Measurements from ENCODE around the gene CIAO3. TPM values are rescaled to one million over a fixed set of nuclear protein-coding genes. Genes with fewer than 3 reads are reported as not detected.

The CIAO3 gene
- total RNA-seq, 4 donors from 2014 or later: 73.4 to 164 (median 117) TPM

DNA sequence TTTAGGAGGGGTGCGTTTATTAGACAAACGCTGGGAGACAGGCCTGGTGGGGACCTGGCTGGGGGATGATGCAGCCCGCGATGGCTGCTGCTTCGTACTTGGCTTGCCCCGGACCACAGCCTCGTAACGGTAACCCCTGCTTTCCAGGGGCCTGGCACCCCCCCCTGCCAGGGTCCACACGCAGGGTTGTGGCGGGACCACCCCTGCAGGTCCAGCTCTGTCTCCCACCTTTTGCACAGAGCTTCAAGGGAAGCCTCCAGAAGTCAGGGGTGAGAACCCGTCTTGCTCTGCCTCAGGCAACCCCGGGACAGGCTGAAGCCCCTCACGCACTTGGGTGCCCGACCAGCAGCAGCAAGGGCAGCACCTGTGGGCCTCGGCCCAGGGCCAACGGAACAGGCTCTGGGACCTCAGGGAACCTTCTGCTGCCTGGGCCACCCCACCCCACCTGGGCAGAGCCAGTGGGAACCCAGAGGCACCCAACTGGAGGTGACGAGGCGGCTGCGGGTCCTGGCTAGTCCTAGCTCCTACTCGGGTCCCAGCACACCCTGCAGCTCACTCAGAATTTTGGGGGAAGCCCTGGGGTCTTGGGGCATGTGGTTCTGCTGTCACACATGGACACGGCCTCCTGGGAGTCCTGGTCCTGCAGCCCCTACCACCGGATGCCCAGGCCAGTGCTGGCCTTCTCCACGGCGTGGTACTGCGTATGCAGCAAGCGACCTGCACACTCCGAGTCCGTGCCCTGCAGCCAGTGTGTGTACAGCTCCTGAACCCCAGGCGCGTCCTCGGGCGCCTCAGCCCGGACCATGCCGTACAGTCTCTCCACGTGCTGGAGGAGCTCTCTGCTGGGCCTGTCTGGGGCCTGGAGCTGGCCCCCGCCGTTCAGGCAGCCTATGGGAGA is 10.8 kb downstream of the CIAO3 start:
- H3K36me3 ChIP-seq: peaks cover 0 to 33% (median 0%) of the 10 kb centered on the region in 3 donors
- no peak for TF ChIP-seq POLR2A (IDR thresholded peaks at IDR 0.05)
- TF ChIP-seq, protein P1, sequence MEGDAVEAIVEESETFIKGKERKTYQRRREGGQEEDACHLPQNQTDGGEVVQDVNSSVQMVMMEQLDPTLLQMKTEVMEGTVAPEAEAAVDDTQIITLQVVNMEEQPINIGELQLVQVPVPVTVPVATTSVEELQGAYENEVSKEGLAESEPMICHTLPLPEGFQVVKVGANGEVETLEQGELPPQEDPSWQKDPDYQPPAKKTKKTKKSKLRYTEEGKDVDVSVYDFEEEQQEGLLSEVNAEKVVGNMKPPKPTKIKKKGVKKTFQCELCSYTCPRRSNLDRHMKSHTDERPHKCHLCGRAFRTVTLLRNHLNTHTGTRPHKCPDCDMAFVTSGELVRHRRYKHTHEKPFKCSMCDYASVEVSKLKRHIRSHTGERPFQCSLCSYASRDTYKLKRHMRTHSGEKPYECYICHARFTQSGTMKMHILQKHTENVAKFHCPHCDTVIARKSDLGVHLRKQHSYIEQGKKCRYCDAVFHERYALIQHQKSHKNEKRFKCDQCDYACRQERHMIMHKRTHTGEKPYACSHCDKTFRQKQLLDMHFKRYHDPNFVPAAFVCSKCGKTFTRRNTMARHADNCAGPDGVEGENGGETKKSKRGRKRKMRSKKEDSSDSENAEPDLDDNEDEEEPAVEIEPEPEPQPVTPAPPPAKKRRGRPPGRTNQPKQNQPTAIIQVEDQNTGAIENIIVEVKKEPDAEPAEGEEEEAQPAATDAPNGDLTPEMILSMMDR (IDR thresholded peaks at IDR 0.05): no peak
- no peaks in the 10 kb centered on the region for H3K9me3 ChIP-seq

DNA sequence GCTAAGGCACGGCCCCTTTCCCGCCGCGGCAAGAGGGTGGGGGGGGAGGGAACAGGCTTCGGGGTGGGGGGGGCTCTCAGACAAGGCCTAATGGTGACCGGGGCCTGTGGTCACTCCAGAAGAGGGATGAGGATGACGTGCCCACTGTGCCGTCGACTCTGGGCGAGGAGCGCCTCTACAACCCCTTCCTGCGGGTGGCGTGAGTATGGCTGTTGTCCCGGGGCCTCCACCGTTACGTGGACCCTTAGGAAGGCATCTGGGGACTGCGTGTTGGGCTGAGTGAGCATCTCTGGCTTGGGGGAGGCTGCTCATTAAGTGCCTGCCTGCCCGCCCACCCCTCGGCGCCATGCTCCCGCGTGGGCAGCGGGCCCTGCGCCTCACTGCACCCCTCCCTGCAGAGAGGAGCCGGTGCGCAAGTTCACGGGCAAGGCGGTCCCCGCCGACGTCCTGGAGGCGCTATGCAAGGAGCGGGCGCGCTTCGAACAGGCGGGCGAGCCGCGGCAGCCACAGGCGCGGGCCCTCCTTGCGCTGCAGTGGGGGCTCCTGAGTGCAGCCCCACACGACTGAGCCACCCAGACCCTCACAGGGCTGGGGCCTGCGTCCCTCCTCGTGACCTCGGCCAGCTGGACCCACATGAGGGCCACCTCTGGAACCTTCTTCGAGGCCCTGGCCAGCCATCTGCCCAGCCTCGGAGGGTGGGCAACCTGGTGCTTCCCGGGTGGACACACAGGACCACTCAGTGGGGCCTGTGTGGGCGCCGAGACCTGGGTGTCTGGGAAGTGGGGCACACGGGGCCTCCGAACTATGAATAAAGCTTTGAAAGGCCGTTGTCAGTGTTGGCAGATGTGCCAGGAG is 11.7 kb downstream of the CIAO3 start:
- Histone ChIP-seq H3K9me3 (no peaks in the 10 kb centered on the region), H3K27me3 (peaks cover 0 to 25% of the 10 kb centered on the region in 2 donors), H3K4me1 (peaks cover 0 to 31% (median 11%) of the 10 kb centered on the region in 4 donors), H3K27ac (peak overlapping the region in 1 of 4 donors; percentile 88), H3K36me3 (peaks cover 0 to 24% (median 0%) of the 10 kb centered on the region in 3 donors), H3K4me3 (peak overlapping the region in 2 of 4 donors; percentile 65 to 66)
- no peak for TF ChIP-seq POLR2A (IDR thresholded peaks at IDR 0.05)
- TF ChIP-seq, protein P1 (IDR thresholded peaks at IDR 0.05): no peak
- DNase-seq: no peak

More for the DNA sequence above, 10.8 kb downstream of the CIAO3 start:
- H3K4me3 ChIP-seq: no peak overlapping the region
- DNase-seq: no peak
- H3K4me1 ChIP-seq: peaks cover 0 to 31% (median 11%) of the 10 kb centered on the region in 4 donors
- H3K27me3 ChIP-seq: peaks cover 0 to 25% of the 10 kb centered on the region in 2 donors
- no peak overlapping the region for H3K27ac ChIP-seq

DNA sequence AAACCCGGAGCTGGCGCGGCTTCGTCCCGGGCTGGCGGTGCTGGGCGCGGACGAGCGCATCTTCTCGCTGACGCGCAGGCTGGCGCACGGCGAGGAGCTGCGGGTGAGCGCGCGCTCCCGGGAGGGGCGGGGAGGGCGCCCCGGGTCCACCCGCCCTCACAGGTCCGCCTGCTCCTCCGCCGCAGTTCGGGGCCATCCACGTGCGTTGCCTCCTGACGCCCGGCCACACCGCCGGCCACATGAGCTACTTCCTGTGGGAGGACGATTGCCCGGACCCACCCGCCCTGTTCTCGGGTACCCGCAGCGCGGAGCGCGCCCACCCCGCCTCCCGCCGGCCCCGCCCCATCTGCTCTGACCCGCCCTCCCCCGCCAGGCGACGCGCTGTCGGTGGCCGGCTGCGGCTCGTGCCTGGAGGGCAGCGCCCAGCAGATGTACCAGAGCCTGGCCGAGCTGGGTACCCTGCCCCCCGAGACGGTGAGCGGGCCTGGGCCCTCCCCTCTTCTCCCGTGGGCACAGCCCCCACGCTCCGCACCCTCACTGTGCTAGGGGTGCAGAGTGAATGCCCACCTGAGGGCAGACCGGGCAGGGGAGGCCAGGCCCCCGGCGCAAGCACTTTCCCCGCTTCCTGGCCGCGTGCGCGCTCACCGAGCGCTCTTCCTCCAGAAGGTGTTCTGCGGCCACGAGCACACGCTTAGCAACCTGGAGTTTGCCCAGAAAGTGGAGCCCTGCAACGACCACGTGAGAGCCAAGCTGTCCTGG is 12.5 kb downstream of the CIAO3 start:
- H3K4me1 ChIP-seq: peaks cover 0 to 31% (median 11%) of the 10 kb centered on the region in 4 donors
- peak overlapping the region; percentile 46 to 91 (median 68) for H3K27ac ChIP-seq
- peaks cover 0 to 25% of the 10 kb centered on the region in 2 donors for H3K27me3 ChIP-seq
- H3K4me3 ChIP-seq: peak overlapping the region; percentile 61 to 66 (median 64)
- peaks cover 0 to 16% (median 0%) of the 10 kb centered on the region in 3 donors for H3K36me3 ChIP-seq
- TF ChIP-seq, protein P1 (IDR thresholded peaks at IDR 0.05): no peak
- TF ChIP-seq POLR2A (IDR thresholded peaks at IDR 0.05): no peak
- no peaks in the 10 kb centered on the region for H3K9me3 ChIP-seq
- peak; percentile 78 to 91 (median 83) for DNase-seq

DNA sequence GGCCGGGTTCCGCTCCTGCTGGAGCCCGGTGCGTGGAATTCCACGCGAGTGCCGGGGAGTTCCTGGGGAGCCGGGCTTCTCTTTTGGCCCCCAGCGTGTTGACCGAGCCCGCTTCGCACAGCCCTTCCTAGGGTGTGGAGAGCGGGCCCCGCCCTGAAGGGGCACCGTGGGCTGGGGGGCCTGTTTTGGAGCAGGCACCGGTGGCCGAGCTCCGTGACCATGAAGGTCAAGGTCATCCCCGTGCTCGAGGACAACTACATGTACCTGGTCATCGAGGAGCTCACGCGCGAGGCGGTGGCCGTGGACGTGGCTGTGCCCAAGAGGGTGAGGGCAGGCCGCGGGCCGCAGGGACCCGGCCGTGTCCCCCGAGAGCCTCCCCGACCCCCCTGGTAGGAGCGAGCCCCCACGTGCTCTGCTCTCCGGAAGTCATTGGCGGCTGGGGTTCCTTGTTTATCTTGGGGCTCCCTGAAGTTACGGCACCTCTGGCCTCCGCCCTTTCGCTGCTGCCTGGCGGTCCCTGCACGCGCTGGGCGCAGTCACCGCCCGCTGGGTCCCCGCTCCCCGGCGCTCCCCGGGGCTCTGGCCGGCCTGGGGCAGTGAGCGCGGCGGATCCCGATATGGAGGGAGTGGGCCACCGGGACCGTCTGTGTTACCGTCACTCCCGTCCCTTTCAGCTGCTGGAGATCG is 13.4 kb downstream of the CIAO3 start:
- TF ChIP-seq, protein P1 (IDR thresholded peaks at IDR 0.05): no peak
- peaks cover 0 to 25% of the 10 kb centered on the region in 2 donors for H3K27me3 ChIP-seq
- no peaks in the 10 kb centered on the region for H3K9me3 ChIP-seq
- H3K4me3 ChIP-seq: peak overlapping the region; percentile 61 to 66 (median 64)
- H3K4me1 ChIP-seq: peaks cover 0 to 31% (median 11%) of the 10 kb centered on the region in 4 donors
- H3K36me3 ChIP-seq: peaks cover 0 to 7% (median 0%) of the 10 kb centered on the region in 3 donors
- peak overlapping the region; percentile 46 to 91 (median 68) for H3K27ac ChIP-seq
- peak in 2 of 3 donors; percentile 73 to 78 for DNase-seq
